Endothelial cell of umbilical vein (primary cell): ENCODE data around the gene ABCA3.

Experiments used
- EZH2 ChIP-seq: IDR thresholded peaks from 2 replicates; pipeline ENCODE4 v1.6.1; 2012; ENCODE audit warnings: borderline replicate concordance, low read depth, mild to moderate bottlenecking, moderate library complexity, low read length, inconsistent platforms; ENCODE audit not compliant: severe bottlenecking
- JUN ChIP-seq: IDR thresholded peaks from 2 replicates; pipeline ENCODE4 v1.6.1; 2011; ENCODE audit warnings: borderline replicate concordance, low read depth; ENCODE audit not compliant: insufficient read length, insufficient read depth
- MAX ChIP-seq: IDR thresholded peaks from 2 replicates; pipeline ENCODE4 v1.6.1; 2011; ENCODE audit not compliant: insufficient read depth, insufficient read length
- MYC ChIP-seq: IDR thresholded peaks from one replicate; pipeline ENCODE4 v1.6.1; 2011; ENCODE audit warnings: mild to moderate bottlenecking, low read depth, low read length
- POLR2AphosphoS5 ChIP-seq: IDR thresholded peaks from 2 replicates; pipeline ENCODE4 v1.6.1; 2012; ENCODE audit warnings: low read depth, mild to moderate bottlenecking, control low read depth, low read length, moderate library complexity; ENCODE audit not compliant: insufficient read depth
- TF ChIP-seq, protein P1 (sequence below), 2 donors: IDR thresholded peaks; 1 replicate in 1 of 2; 2 replicates in 1 of 2; pipeline ENCODE4 v1.5.1; 2011; ENCODE audit warnings: low read length in 2 of 2, mild to moderate bottlenecking in 2 of 2, moderate library complexity in 2 of 2, control low read depth in 1 of 2, inconsistent platforms in 1 of 2, low read depth in 1 of 2; ENCODE audit not compliant: insufficient read depth in 1 of 2; ENCODE audit errors: extremely low read depth in 1 of 2

DNA sequence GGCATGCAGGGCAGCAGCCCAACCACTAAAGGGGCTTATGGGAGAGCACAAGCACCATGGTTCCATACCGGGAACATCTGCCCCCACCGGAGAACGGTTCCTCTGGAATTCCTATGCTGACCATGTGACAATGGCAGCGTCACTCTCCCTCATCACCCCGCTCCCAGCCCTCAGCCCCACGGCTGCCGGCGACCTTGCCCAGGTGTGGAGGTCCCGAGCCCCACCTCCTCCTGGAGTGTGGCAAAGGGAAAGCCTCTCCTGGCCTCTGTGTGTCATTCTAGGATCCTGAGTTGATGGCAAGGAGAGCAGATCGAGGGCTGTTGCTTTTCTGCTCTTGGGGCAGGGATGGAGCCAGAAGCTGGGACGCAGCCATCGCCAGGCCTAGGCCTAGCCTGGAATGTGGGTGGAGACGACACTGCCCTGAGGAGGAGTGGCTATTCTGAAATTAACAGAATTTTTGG lies 54.8 kb downstream of the ABCA3 start:
- no peak for TF ChIP-seq POLR2AphosphoS5
- TF ChIP-seq, protein P1, sequence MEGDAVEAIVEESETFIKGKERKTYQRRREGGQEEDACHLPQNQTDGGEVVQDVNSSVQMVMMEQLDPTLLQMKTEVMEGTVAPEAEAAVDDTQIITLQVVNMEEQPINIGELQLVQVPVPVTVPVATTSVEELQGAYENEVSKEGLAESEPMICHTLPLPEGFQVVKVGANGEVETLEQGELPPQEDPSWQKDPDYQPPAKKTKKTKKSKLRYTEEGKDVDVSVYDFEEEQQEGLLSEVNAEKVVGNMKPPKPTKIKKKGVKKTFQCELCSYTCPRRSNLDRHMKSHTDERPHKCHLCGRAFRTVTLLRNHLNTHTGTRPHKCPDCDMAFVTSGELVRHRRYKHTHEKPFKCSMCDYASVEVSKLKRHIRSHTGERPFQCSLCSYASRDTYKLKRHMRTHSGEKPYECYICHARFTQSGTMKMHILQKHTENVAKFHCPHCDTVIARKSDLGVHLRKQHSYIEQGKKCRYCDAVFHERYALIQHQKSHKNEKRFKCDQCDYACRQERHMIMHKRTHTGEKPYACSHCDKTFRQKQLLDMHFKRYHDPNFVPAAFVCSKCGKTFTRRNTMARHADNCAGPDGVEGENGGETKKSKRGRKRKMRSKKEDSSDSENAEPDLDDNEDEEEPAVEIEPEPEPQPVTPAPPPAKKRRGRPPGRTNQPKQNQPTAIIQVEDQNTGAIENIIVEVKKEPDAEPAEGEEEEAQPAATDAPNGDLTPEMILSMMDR (IDR thresholded peaks at IDR 0.05; ENCODE audit: extremely low read depth in 1 of 2, insufficient read depth in 1 of 2, low read depth in 1 of 2, low read length in 2 of 2) = no peak
- TF ChIP-seq MYC = no peak
- TF ChIP-seq JUN = no peak
- no peak for TF ChIP-seq MAX
- no peak for TF ChIP-seq EZH2
